ENCODE measurements around the gene NRBF2. TPM values are rescaled to one million over a fixed set of nuclear protein-coding genes. Genes with fewer than 3 reads are reported as not detected.
"Not testable (repeated sequence)": the region's sequence is repeated elsewhere in the genome, so short reads cannot be mapped to it uniquely, and the experiment has no call there.

The NRBF2 gene
- total RNA-seq, 1 donor: 35.1 TPM

DNA sequence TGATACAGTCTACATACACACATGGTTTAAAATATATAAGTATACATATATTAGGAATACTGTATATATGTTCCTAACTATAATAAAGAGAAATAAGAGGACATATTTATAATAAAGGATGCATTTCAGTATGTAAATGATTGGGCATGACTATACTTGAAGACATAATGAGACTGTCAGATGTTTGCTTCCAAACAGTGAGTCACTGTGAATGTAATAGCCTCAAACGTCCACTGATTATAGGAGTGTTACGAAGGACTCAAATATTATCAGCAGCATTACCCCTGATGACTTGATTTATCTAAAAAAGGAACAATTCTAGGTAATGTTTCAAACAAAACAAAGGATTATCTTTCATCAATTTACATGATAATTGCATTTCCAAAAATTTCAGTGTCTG is 39.9 kb upstream of the NRBF2 start:
- Histone ChIP-seq H3K4me1 (ENCODE audit: insufficient read depth, low read length) (no peaks in the 10 kb centered on the region), H4K20me1 (ENCODE audit: insufficient read depth, low read length) (no peaks in the 10 kb centered on the region), H3K9me3 (ENCODE audit: low read depth, low read length) (no peaks in the 10 kb centered on the region), H3K4me3 (ENCODE audit: insufficient read depth, low read length) (no peak overlapping the region), H3K4me2 (ENCODE audit: insufficient read depth, low read length) (no peak overlapping the region), H3K36me3 (ENCODE audit: insufficient read depth, low read length) (no peaks in the 10 kb centered on the region), H3K79me2 (ENCODE audit: insufficient read depth, low read length) (no peaks in the 10 kb centered on the region), H3K27me3 (ENCODE audit: insufficient read depth, low read length) (no peaks in the 10 kb centered on the region), H3K27ac (ENCODE audit: low read depth, low read length) (no peak overlapping the region), H2AFZ (ENCODE audit: low read length) (no peak overlapping the region)
- DNase-seq (ENCODE audit: insufficient read length, low spot score, missing footprints): no peak
- TF ChIP-seq, protein P1, sequence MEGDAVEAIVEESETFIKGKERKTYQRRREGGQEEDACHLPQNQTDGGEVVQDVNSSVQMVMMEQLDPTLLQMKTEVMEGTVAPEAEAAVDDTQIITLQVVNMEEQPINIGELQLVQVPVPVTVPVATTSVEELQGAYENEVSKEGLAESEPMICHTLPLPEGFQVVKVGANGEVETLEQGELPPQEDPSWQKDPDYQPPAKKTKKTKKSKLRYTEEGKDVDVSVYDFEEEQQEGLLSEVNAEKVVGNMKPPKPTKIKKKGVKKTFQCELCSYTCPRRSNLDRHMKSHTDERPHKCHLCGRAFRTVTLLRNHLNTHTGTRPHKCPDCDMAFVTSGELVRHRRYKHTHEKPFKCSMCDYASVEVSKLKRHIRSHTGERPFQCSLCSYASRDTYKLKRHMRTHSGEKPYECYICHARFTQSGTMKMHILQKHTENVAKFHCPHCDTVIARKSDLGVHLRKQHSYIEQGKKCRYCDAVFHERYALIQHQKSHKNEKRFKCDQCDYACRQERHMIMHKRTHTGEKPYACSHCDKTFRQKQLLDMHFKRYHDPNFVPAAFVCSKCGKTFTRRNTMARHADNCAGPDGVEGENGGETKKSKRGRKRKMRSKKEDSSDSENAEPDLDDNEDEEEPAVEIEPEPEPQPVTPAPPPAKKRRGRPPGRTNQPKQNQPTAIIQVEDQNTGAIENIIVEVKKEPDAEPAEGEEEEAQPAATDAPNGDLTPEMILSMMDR (IDR thresholded peaks at IDR 0.05; ENCODE audit: extremely low read depth, low read depth, low read length): no peak

DNA sequence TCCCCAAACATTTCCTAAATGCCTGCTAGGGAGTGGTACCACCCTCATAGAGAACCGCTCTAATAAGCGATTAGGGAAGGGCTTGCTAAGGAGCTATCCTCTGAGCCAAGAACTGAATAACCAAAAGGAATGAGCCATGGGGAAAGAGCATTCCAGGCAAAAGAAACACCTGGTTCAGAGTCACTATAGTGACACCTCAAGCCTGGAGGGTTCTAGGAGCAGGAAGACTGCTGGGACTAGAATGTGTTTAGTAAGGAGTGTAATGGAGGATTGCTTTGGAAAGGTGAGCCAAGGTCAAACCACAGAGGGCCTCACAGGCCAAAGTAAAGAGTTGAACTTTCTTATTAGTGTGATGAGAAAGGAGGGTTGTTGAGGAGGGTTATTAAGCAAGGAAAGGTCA is 38.7 kb upstream of the NRBF2 start:
- Histone ChIP-seq H4K20me1 (ENCODE audit: insufficient read depth, low read length) (no peaks in the 10 kb centered on the region), H2AFZ (ENCODE audit: low read length) (no peak overlapping the region), H3K27me3 (ENCODE audit: insufficient read depth, low read length) (no peaks in the 10 kb centered on the region), H3K36me3 (ENCODE audit: insufficient read depth, low read length) (no peaks in the 10 kb centered on the region), H3K27ac (ENCODE audit: low read depth, low read length) (no peak overlapping the region), H3K9me3 (ENCODE audit: low read depth, low read length) (no peaks in the 10 kb centered on the region), H3K79me2 (ENCODE audit: insufficient read depth, low read length) (no peaks in the 10 kb centered on the region), H3K4me1 (ENCODE audit: insufficient read depth, low read length) (no peaks in the 10 kb centered on the region), H3K4me3 (ENCODE audit: insufficient read depth, low read length) (no peak overlapping the region), H3K4me2 (ENCODE audit: insufficient read depth, low read length) (no peak overlapping the region)
- TF ChIP-seq, protein P1 (IDR thresholded peaks at IDR 0.05; ENCODE audit: extremely low read depth, low read depth, low read length): no peak
- no peak for DNase-seq (ENCODE audit: insufficient read length, low spot score, missing footprints)

DNA sequence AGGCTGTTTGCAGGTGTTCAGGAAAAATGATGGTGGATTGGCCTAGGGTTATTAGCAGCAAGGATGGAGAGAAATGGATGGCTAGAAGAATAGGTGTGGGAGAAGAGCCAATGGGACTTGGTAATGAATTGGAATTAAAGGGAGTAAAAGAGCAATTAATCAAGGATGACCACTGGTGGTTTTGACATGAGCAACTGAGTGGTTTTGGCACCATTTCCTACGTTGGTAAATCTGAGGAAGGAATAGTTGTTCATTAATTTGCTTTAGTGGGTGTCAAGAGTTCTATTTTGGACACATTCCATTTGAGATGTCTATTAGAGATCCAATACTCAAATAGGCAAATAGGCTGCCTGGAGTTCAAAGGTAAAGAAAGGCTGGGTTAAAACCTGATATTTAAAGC is 38.2 kb upstream of the NRBF2 start:
- Histone ChIP-seq H3K79me2 (ENCODE audit: insufficient read depth, low read length) (no peaks in the 10 kb centered on the region), H3K27me3 (ENCODE audit: insufficient read depth, low read length) (no peaks in the 10 kb centered on the region), H3K27ac (ENCODE audit: low read depth, low read length) (no peak overlapping the region), H3K4me3 (ENCODE audit: insufficient read depth, low read length) (no peak overlapping the region), H3K4me2 (ENCODE audit: insufficient read depth, low read length) (no peak overlapping the region), H3K36me3 (ENCODE audit: insufficient read depth, low read length) (no peaks in the 10 kb centered on the region), H4K20me1 (ENCODE audit: insufficient read depth, low read length) (no peaks in the 10 kb centered on the region), H2AFZ (ENCODE audit: low read length) (no peak overlapping the region), H3K4me1 (ENCODE audit: insufficient read depth, low read length) (no peaks in the 10 kb centered on the region), H3K9me3 (ENCODE audit: low read depth, low read length) (no peaks in the 10 kb centered on the region)
- TF ChIP-seq, protein P1 (IDR thresholded peaks at IDR 0.05; ENCODE audit: extremely low read depth, low read depth, low read length): no peak
- DNase-seq (ENCODE audit: insufficient read length, low spot score, missing footprints): no peak

DNA sequence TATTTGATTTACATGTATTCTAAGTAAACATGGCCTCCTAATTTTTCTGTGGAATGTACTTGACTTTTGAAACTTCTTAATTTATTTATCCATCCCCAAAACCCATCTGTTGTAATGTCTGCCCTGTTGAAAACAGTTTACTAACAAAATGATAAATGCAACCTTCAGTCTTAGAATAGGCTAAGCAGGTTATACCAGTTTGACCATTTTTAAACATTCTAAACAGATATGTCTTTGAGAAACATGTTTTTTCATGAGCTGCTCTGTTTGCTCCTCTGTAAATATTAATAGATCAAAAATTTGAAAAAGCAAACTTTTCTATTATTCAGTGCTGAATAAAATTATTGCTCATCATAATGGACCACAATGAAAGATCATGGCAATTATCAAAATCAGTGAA is 33.4 kb upstream of the NRBF2 start:
- no peaks in the 10 kb centered on the region for H3K79me2 ChIP-seq (ENCODE audit: insufficient read depth, low read length)
- H3K27me3 ChIP-seq (ENCODE audit: insufficient read depth, low read length): no peaks in the 10 kb centered on the region
- no peak for DNase-seq (ENCODE audit: insufficient read length, low spot score, missing footprints)
- no peak overlapping the region for H2AFZ ChIP-seq (ENCODE audit: low read length)
- no peaks in the 10 kb centered on the region for H3K4me1 ChIP-seq (ENCODE audit: insufficient read depth, low read length)
- no peak overlapping the region for H3K27ac ChIP-seq (ENCODE audit: low read depth, low read length)
- H3K36me3 ChIP-seq (ENCODE audit: insufficient read depth, low read length): no peaks in the 10 kb centered on the region
- H3K4me3 ChIP-seq (ENCODE audit: insufficient read depth, low read length): no peak overlapping the region
- H3K9me3 ChIP-seq (ENCODE audit: low read depth, low read length): no peaks in the 10 kb centered on the region
- H4K20me1 ChIP-seq (ENCODE audit: insufficient read depth, low read length): no peaks in the 10 kb centered on the region
- TF ChIP-seq, protein P1 (IDR thresholded peaks at IDR 0.05; ENCODE audit: extremely low read depth, low read depth, low read length): no peak
- H3K4me2 ChIP-seq (ENCODE audit: insufficient read depth, low read length): no peak overlapping the region

DNA sequence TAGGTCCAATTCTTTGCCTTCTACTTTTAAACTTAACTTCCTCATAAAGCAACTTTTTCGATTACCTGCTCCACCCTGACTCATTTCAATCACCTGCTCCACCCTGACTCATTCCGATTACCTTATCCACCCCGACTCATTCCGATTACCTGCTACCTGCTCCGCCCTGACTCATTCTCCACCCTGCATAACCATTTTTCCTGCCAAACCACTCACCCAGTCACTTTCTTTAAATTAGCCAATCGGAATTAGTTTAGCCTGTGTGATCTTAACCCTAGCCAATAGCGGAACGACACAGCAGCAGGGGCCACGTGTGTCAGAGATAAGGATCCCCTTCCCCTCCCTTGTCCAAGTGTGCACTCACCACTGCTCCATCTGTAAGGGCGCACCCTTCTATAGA is 32.0 kb upstream of the NRBF2 start:
- not testable (repeated sequence) for H3K79me2 ChIP-seq (ENCODE audit: insufficient read depth, low read length); H3K27me3 ChIP-seq (ENCODE audit: insufficient read depth, low read length); H4K20me1 ChIP-seq (ENCODE audit: insufficient read depth, low read length); DNase-seq (ENCODE audit: insufficient read length, low spot score, missing footprints); H3K4me2 ChIP-seq (ENCODE audit: insufficient read depth, low read length); H3K36me3 ChIP-seq (ENCODE audit: insufficient read depth, low read length); H3K4me1 ChIP-seq (ENCODE audit: insufficient read depth, low read length); H3K9me3 ChIP-seq (ENCODE audit: low read depth, low read length); H3K27ac ChIP-seq (ENCODE audit: low read depth, low read length); H2AFZ ChIP-seq (ENCODE audit: low read length); H3K4me3 ChIP-seq (ENCODE audit: insufficient read depth, low read length)

DNA sequence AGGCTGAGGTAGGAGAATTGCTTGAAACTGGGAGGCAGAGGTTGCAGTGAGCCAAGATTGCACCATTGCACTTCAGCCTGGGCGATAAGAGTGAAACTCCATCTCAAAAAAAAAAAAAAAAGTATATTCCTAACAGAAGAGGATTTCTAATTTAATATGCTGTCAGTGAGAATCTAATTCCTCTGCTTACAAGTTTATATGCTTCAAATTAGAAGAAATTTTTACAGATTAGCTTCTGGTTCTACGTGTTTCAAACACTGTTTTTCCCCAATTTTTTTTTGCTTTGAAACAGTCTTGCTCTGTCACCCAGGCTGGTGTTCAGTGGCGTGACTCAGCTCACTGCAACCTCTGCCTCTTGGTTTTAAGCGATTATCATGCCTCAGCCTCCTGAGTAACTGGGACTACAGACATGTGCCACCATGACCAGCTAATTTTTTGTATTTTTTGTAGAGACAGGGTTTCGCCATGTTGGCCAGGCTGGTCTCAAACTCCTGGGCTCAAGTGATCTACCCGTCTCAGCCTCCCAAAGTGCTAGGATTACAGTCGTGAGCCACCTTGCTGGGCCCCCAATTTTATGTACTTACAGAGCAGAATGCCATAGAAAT is 30.7 kb upstream of the NRBF2 start:
- H3K4me3 ChIP-seq (ENCODE audit: insufficient read depth, low read length); H3K36me3 ChIP-seq (ENCODE audit: insufficient read depth, low read length); H3K27me3 ChIP-seq (ENCODE audit: insufficient read depth, low read length); H3K4me2 ChIP-seq (ENCODE audit: insufficient read depth, low read length); H4K20me1 ChIP-seq (ENCODE audit: insufficient read depth, low read length); H2AFZ ChIP-seq (ENCODE audit: low read length); H3K79me2 ChIP-seq (ENCODE audit: insufficient read depth, low read length); DNase-seq (ENCODE audit: insufficient read length, low spot score, missing footprints); H3K9me3 ChIP-seq (ENCODE audit: low read depth, low read length): not testable (repeated sequence)
- H3K4me1 ChIP-seq (ENCODE audit: insufficient read depth, low read length): peaks cover 15% of the 10 kb centered on the region
- peak overlapping the region; percentile 32 for H3K27ac ChIP-seq (ENCODE audit: low read depth, low read length)

Data from osteoblast (primary cell).